ENCODE measurements around the gene CCL1. TPM values are rescaled to one million over a fixed set of nuclear protein-coding genes. Genes with fewer than 3 reads are reported as not detected.
A peak's percentile ranks its signal among the peaks of the same experiment; 100 is the strongest.

CCL1 gene
- total RNA-seq, 1 experiment from 2014 or later = not detected

DNA sequence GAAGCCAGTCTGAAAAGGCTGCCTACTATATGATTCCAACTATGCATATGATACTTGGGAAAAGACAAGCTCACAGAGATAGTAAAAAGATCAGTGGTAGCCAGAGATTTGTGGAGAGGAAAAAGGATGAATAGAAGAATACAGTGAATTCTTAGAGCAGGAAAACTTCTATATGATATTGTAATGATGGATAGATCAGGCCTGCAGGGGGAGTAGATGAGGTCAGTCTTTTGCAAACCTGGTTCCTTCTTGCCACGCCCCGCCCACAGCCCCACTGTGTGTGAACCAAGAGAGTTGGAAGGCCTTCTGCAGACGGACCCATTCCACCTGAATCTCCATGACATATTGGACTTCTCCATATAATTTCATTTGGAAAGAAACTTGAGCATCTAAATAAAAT lies 44.6 kb downstream of the CCL1 start:
- peak; percentile 85 for ATAC-seq
- ChIA-PET POLR2A (no interaction called here), CTCF (interaction anchor here (0.7 to 8.0 kb wide), 3 partner anchors 12 to 161 kb away, joined by 3 to 78 read pairs (median 3); no protein-coding TSS in a partner anchor)
- H3K27ac Mint-ChIP-seq = no peak overlapping the region
- DNase-seq (ENCODE audit: low spot score) = peak; percentile 63
- no peaks in the 10 kb centered on the region for H3K9me3 Mint-ChIP-seq
- peaks cover 14% of the 10 kb centered on the region for H3K27me3 Mint-ChIP-seq (ENCODE audit: low read depth)
- no peak for TF ChIP-seq ZNF416 (CRISPR knock-in tag; IDR thresholded peaks at IDR 0.05)
- H3K36me3 Mint-ChIP-seq = no peaks in the 10 kb centered on the region
- H3K4me1 Mint-ChIP-seq = no peaks in the 10 kb centered on the region; the same call in 1 of the 2 replicates
- H3K4me3 Mint-ChIP-seq = no peak overlapping the region

DNA sequence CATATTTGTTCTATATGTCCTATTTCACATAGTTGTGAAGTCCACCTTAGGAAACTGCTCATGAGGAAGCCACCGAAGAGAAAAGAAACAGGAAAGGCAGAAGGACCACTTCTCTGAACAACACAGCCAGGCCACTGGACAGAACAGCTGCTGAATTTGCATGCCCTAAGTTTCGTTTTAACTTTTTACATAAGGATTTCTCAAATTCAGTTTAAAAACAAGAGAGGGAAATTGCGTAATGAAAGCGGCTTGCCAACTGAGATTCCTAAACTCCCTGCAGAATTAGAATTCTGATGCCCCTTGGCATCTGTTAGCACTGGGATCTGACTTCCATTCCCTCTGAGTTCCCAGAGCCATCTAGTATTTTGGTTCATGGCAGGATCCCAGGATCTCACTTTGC lies 48.8 kb downstream of the CCL1 start:
- DNase-seq (ENCODE audit: low spot score) = no peak
- TF ChIP-seq CBFB (CRISPR knock-in tag; IDR thresholded peaks at IDR 0.05; ENCODE audit: low read depth) (no peak), HMGA2 (CRISPR knock-in tag; IDR thresholded peaks at IDR 0.05) (no peak), KAT7 (CRISPR knock-in tag; IDR thresholded peaks at IDR 0.05; ENCODE audit: borderline replicate concordance) (no peak), TP53 (CRISPR knock-in tag; IDR thresholded peaks at IDR 0.05) (no peak), ZNF232 (CRISPR knock-in tag; IDR thresholded peaks at IDR 0.05) (no peak), ZNF281 (CRISPR knock-in tag; IDR thresholded peaks at IDR 0.05) (no peak), MYBL2 (CRISPR knock-in tag; IDR thresholded peaks at IDR 0.05) (no peak), ZNF138 (CRISPR knock-in tag; conservative IDR thresholded peaks at IDR 0.05) (no peak), ZBTB21 (CRISPR knock-in tag; IDR thresholded peaks at IDR 0.05; ENCODE audit: borderline replicate concordance) (no peak), ZNF219 (CRISPR knock-in tag; IDR thresholded peaks at IDR 0.05; ENCODE audit: borderline replicate concordance) (no peak), ZNF396 (CRISPR knock-in tag; IDR thresholded peaks at IDR 0.05; ENCODE audit: borderline replicate concordance) (no peak), NR1H2 (CRISPR knock-in tag; IDR thresholded peaks at IDR 0.05) (no peak), SP1 (CRISPR knock-in tag; conservative IDR thresholded peaks at IDR 0.05) (no peak), USF2 (CRISPR knock-in tag; IDR thresholded peaks at IDR 0.05) (no peak), FOXK1 (CRISPR knock-in tag; IDR thresholded peaks at IDR 0.05) (no peak), E2F5 (CRISPR knock-in tag; IDR thresholded peaks at IDR 0.05) (no peak)
- TF ChIP-seq, protein P1, sequence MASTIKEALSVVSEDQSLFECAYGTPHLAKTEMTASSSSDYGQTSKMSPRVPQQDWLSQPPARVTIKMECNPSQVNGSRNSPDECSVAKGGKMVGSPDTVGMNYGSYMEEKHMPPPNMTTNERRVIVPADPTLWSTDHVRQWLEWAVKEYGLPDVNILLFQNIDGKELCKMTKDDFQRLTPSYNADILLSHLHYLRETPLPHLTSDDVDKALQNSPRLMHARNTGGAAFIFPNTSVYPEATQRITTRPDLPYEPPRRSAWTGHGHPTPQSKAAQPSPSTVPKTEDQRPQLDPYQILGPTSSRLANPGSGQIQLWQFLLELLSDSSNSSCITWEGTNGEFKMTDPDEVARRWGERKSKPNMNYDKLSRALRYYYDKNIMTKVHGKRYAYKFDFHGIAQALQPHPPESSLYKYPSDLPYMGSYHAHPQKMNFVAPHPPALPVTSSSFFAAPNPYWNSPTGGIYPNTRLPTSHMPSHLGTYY (CRISPR knock-in tag; IDR thresholded peaks at IDR 0.05) = no peak
- TF ChIP-seq, protein P2, sequence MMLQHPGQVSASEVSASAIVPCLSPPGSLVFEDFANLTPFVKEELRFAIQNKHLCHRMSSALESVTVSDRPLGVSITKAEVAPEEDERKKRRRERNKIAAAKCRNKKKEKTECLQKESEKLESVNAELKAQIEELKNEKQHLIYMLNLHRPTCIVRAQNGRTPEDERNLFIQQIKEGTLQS (CRISPR knock-in tag; conservative IDR thresholded peaks at IDR 0.05) = no peak
- TF ChIP-seq, protein P3, sequence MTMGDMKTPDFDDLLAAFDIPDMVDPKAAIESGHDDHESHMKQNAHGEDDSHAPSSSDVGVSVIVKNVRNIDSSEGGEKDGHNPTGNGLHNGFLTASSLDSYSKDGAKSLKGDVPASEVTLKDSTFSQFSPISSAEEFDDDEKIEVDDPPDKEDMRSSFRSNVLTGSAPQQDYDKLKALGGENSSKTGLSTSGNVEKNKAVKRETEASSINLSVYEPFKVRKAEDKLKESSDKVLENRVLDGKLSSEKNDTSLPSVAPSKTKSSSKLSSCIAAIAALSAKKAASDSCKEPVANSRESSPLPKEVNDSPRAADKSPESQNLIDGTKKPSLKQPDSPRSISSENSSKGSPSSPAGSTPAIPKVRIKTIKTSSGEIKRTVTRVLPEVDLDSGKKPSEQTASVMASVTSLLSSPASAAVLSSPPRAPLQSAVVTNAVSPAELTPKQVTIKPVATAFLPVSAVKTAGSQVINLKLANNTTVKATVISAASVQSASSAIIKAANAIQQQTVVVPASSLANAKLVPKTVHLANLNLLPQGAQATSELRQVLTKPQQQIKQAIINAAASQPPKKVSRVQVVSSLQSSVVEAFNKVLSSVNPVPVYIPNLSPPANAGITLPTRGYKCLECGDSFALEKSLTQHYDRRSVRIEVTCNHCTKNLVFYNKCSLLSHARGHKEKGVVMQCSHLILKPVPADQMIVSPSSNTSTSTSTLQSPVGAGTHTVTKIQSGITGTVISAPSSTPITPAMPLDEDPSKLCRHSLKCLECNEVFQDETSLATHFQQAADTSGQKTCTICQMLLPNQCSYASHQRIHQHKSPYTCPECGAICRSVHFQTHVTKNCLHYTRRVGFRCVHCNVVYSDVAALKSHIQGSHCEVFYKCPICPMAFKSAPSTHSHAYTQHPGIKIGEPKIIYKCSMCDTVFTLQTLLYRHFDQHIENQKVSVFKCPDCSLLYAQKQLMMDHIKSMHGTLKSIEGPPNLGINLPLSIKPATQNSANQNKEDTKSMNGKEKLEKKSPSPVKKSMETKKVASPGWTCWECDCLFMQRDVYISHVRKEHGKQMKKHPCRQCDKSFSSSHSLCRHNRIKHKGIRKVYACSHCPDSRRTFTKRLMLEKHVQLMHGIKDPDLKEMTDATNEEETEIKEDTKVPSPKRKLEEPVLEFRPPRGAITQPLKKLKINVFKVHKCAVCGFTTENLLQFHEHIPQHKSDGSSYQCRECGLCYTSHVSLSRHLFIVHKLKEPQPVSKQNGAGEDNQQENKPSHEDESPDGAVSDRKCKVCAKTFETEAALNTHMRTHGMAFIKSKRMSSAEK (CRISPR knock-in tag; IDR thresholded peaks at IDR 0.05; ENCODE audit: borderline replicate concordance) = no peak
- TF ChIP-seq, protein P4, sequence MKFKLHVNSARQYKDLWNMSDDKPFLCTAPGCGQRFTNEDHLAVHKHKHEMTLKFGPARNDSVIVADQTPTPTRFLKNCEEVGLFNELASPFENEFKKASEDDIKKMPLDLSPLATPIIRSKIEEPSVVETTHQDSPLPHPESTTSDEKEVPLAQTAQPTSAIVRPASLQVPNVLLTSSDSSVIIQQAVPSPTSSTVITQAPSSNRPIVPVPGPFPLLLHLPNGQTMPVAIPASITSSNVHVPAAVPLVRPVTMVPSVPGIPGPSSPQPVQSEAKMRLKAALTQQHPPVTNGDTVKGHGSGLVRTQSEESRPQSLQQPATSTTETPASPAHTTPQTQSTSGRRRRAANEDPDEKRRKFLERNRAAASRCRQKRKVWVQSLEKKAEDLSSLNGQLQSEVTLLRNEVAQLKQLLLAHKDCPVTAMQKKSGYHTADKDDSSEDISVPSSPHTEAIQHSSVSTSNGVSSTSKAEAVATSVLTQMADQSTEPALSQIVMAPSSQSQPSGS (CRISPR knock-in tag; IDR thresholded peaks at IDR 0.05; ENCODE audit: borderline replicate concordance, low read depth) = no peak
- no peaks in the 10 kb centered on the region; the same call in 1 of the 2 replicates for H3K4me1 Mint-ChIP-seq
- CTCF ChIA-PET = no interaction called here
- ATAC-seq = no peak
- peaks cover 18% of the 10 kb centered on the region for H3K27me3 Mint-ChIP-seq (ENCODE audit: low read depth)
- H3K4me3 Mint-ChIP-seq = no peak overlapping the region
- H3K9me3 Mint-ChIP-seq = no peaks in the 10 kb centered on the region
- no peaks in the 10 kb centered on the region for H3K36me3 Mint-ChIP-seq
- POLR2A ChIA-PET = no interaction called here
- H3K27ac Mint-ChIP-seq = no peak overlapping the region

Measured in WTC11 (cell line).